HL-60 (cell line): ENCODE results near the gene TAF3.

Experiments
- CTCF ChIP-seq: IDR thresholded peaks from one replicate; pipeline ENCODE4 v1.5.1; 2011; ENCODE audit warnings: low read length, control low read depth, inconsistent platforms; ENCODE audit not compliant: insufficient read depth
- REST ChIP-seq: IDR thresholded peaks from 2 replicates; pipeline ENCODE4 v1.6.1; 2012; ENCODE audit warnings: low read depth; ENCODE audit not compliant: insufficient replicate concordance

GRCh38 chr10:7913126-7913872, 95.0 kb downstream of the TAF3 start:
- TF ChIP-seq CTCF, result no peak
- TF ChIP-seq REST, result no peak
